HAP-1 (cell line): ENCODE data around the gene MDH1B.

Experiments
- DNase-seq, 2 experiments: peaks; one replicate each; pipeline ENCODE4 v3.0.0-alpha.2; 2016 to 2020; ENCODE audit warnings: low spot score in 2 of 2
- H3K27me3 ChIP-seq: fragments of 250-450 bp; sonication (Bioruptor Pico); 2 replicates; pipeline ENCODE4 v1.5.1; 2020; ENCODE audit warnings: low read depth, mild to moderate bottlenecking, moderate library complexity
- H3K36me3 ChIP-seq: fragments of 250-450 bp; sonication (Bioruptor Pico); replicated peaks from 2 replicates; pipeline ENCODE4 v1.5.1; 2020; ENCODE audit warnings: mild to moderate bottlenecking
- H3K4me1 ChIP-seq: fragments of 250-450 bp; sonication (Bioruptor Pico); 2 replicates; pipeline ENCODE4 v1.5.1; 2020; ENCODE audit warnings: mild to moderate bottlenecking
- H3K4me3 ChIP-seq: fragments of 250-450 bp; sonication (Bioruptor Pico); 2 replicates; pipeline ENCODE4 v1.5.1; 2020; ENCODE audit warnings: mild to moderate bottlenecking, moderate library complexity
- H3K9me3 ChIP-seq: fragments of 250-450 bp; sonication (Bioruptor Pico); 2 replicates; pipeline ENCODE4 v1.5.1; 2020; ENCODE audit warnings: mild to moderate bottlenecking, moderate library complexity
- in situ Hi-C: fragments of 300-500 bp; cut with MboI; formaldehyde crosslinking; loops from 3 replicates; pipeline ENCODE4 v1.14.3; 2020; ENCODE audit warnings: low sequenced_read_pairs, inconsistent platforms, mixed read lengths

MDH1B gene

GRCh38 chr2:206698811-206699210, 66.3 kb downstream of the MDH1B start:
- no peaks in the 10 kb centered on the region for H3K9me3 ChIP-seq
- H3K27me3 ChIP-seq: no peaks in the 10 kb centered on the region
- H3K4me1 ChIP-seq: no peaks in the 10 kb centered on the region
- H3K36me3 ChIP-seq: no peaks in the 10 kb centered on the region
- no peak overlapping the region for H3K4me3 ChIP-seq
- DNase-seq: no peak
- in situ Hi-C loops: loop anchor here (10.0 to 25.0 kb wide), 3 partner anchors 286 to 776 kb away; no protein-coding TSS in a partner anchor

- Histone ChIP-seq H3K9me3 (no peaks in the 10 kb centered on the region), H3K4me1 (no peaks in the 10 kb centered on the region), H3K27me3 (no peaks in the 10 kb centered on the region), H3K36me3 (no peaks in the 10 kb centered on the region), H3K4me3 (no peak overlapping the region)
- in situ Hi-C loops: loop anchor here (10.0 to 25.0 kb wide), 3 partner anchors 288 to 778 kb away; no protein-coding TSS in a partner anchor
- DNase-seq: no peak
Observed at GRCh38 chr2:206696910-206697309, 68.2 kb downstream of the MDH1B start.

GRCh38 chr2:206693399-206694137, 71.6 kb downstream of the MDH1B start:
- Histone ChIP-seq H3K4me1 (no peaks in the 10 kb centered on the region), H3K36me3 (no peaks in the 10 kb centered on the region), H3K9me3 (no peaks in the 10 kb centered on the region), H3K27me3 (no peaks in the 10 kb centered on the region), H3K4me3 (no peak overlapping the region)
- in situ Hi-C loops: loop anchor here (5.0 to 25.0 kb wide), 4 partner anchors 94 to 781 kb away; no protein-coding TSS in a partner anchor
- peak; percentile 61 to 73 for DNase-seq

GRCh38 chr2:206692971-206693370, 72.2 kb downstream of the MDH1B start:
- in situ Hi-C loops: loop anchor here (5.0 to 25.0 kb wide), 4 partner anchors 94 to 782 kb away; no protein-coding TSS in a partner anchor
- H3K27me3 ChIP-seq: no peaks in the 10 kb centered on the region
- no peaks in the 10 kb centered on the region for H3K4me1 ChIP-seq
- H3K36me3 ChIP-seq: no peaks in the 10 kb centered on the region
- no peaks in the 10 kb centered on the region for H3K9me3 ChIP-seq
- no peak overlapping the region for H3K4me3 ChIP-seq
- no peak for DNase-seq

GRCh38 chr2:206688990-206689389, 76.1 kb downstream of the MDH1B start:
- in situ Hi-C loops: loop anchor here (25.0 kb wide), 1 partner anchor 302 kb away; no protein-coding TSS in a partner anchor
- H3K9me3 ChIP-seq: no peaks in the 10 kb centered on the region
- H3K36me3 ChIP-seq: no peaks in the 10 kb centered on the region
- H3K27me3 ChIP-seq: no peaks in the 10 kb centered on the region
- H3K4me1 ChIP-seq: no peaks in the 10 kb centered on the region
- DNase-seq: no peak
- no peak overlapping the region for H3K4me3 ChIP-seq

GRCh38 chr2:206688453-206688852, 76.7 kb downstream of the MDH1B start:
- H3K4me3 ChIP-seq: no peak overlapping the region
- no peaks in the 10 kb centered on the region for H3K4me1 ChIP-seq
- H3K36me3 ChIP-seq: no peaks in the 10 kb centered on the region
- in situ Hi-C loops: loop anchor here (25.0 kb wide), 1 partner anchor 301 kb away; no protein-coding TSS in a partner anchor
- H3K27me3 ChIP-seq: no peaks in the 10 kb centered on the region
- H3K9me3 ChIP-seq: no peaks in the 10 kb centered on the region
- no peak for DNase-seq
